GM10266 (cell line): Measurements from ENCODE around the gene GPRASP1.

Experiments used
- DNase-seq: peaks from one replicate; pipeline ENCODE4 v3.0.0; 2012; ENCODE audit errors: extremely low spot score
- CTCF ChIP-seq: IDR thresholded peaks from 2 replicates; pipeline ENCODE4 v1.5.1; 2012; ENCODE audit warnings: mild to moderate bottlenecking, low read depth; ENCODE audit not compliant: control insufficient read depth, insufficient read depth; ENCODE audit errors: missing control alignments

GPRASP1 gene, protein sequence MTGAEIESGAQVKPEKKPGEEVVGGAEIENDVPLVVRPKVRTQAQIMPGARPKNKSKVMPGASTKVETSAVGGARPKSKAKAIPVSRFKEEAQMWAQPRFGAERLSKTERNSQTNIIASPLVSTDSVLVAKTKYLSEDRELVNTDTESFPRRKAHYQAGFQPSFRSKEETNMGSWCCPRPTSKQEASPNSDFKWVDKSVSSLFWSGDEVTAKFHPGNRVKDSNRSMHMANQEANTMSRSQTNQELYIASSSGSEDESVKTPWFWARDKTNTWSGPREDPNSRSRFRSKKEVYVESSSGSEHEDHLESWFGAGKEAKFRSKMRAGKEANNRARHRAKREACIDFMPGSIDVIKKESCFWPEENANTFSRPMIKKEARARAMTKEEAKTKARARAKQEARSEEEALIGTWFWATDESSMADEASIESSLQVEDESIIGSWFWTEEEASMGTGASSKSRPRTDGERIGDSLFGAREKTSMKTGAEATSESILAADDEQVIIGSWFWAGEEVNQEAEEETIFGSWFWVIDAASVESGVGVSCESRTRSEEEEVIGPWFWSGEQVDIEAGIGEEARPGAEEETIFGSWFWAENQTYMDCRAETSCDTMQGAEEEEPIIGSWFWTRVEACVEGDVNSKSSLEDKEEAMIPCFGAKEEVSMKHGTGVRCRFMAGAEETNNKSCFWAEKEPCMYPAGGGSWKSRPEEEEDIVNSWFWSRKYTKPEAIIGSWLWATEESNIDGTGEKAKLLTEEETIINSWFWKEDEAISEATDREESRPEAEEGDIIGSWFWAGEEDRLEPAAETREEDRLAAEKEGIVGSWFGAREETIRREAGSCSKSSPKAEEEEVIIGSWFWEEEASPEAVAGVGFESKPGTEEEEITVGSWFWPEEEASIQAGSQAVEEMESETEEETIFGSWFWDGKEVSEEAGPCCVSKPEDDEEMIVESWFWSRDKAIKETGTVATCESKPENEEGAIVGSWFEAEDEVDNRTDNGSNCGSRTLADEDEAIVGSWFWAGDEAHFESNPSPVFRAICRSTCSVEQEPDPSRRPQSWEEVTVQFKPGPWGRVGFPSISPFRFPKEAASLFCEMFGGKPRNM (N-terminal part only)

GRCh38 chrX:102651242-102652011 lies at the start of gene GPRASP1:
TSS of gene GPRASP1 (plus strand) at chrX:102651483. CDS start at chrX:102653914, 2,431 bp downstream.
- no peak for TF ChIP-seq CTCF
- DNase-seq, result no peak

GRCh38 chrX:102604327-102604726 lies 47.0 kb upstream of the GPRASP1 start:
- DNase-seq, result no peak
- no peak for TF ChIP-seq CTCF

- DNase-seq, result no peak
- no peak for TF ChIP-seq CTCF
These were observed 45.2 kb upstream of the GPRASP1 start for GRCh38 chrX:102606115-102606514.

GRCh38 chrX:102610905-102611304 lies 40.4 kb upstream of the GPRASP1 start:
- TF ChIP-seq CTCF, result no peak
- no peak for DNase-seq

DNA sequence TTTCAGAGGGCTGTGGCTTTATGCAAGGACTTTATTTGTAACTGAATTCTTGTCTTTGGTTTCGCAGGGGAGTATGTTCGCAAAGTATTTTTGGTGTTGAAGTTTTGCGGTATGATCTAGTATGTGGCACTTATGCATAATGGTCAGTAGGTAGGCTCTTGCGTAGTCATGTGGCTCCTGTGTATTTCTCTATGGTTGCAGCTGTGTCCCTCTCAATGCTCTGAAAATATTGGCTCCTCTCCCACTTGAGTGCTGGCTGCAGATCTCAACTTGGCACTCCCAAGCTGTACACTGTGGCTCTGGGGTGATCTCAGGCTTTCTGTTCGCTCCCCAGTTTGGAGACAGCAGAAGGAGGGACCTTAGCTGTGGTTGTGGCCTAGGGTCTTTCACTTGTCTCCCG lies 27.2 kb upstream of the GPRASP1 start:
- TF ChIP-seq CTCF, result no peak
- DNase-seq, result no peak

DNA sequence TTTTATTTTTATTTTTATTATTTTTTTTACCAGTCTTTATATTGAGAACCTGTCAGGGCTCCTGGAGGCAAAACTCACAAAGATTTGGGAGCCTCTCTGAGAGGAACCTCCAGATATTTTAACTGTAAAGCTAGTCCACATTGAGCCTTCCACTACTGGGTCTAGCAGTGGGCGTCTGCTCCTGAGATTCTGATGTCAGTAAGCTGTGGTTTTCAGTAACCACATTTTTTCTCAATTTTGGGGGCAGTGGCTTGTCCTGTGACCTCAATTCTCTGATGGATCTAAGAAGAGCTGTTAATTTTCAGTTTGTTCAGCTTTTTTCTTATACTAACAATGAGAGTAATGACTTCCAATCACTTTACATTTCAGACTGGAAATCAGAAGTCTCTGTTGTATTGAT lies 23.6 kb upstream of the GPRASP1 start:
- no peak for DNase-seq
- TF ChIP-seq CTCF, result no peak
